Measurements from ENCODE around the gene NPTXR.
"Not testable (repeated sequence)": the region's sequence is repeated elsewhere in the genome, so short reads cannot be mapped to it uniquely, and the experiment has no call there.

NPTXR gene

GRCh38 chr22:38868886-38869381, 25.1 kb upstream of the NPTXR start:
- DNase-seq = peak in 45 of 56 donors; percentile 15 to 88 (median 56)

GRCh38 chr22:38868286-38868721, 24.5 kb upstream of the NPTXR start:
- DNase-seq = no peak

- DNase-seq = no peak
Observed at GRCh38 chr22:38867471-38868285, 23.9 kb upstream of the NPTXR start.

GRCh38 chr22:38867124-38867455, 23.3 kb upstream of the NPTXR start:
- DNase-seq = no peak

- DNase-seq = no peak
Observed at GRCh38 chr22:38866399-38867123, 22.7 kb upstream of the NPTXR start.

- no peak for DNase-seq
Observed at GRCh38 chr22:38866024-38866398, 22.2 kb upstream of the NPTXR start.

- no peak for DNase-seq
Observed at GRCh38 chr22:38865201-38866023, 21.6 kb upstream of the NPTXR start.

GRCh38 chr22:38864361-38865191, 20.7 kb upstream of the NPTXR start:
- peak in 1 of 56 donors; percentile 31 for DNase-seq

GRCh38 chr22:38863531-38864131, 19.8 kb upstream of the NPTXR start:
- no peak for DNase-seq

- peak in 20 of 56 donors; percentile 18 to 70 (median 34) for DNase-seq
Observed at GRCh38 chr22:38862375-38863329, 18.8 kb upstream of the NPTXR start.

GRCh38 chr22:38861927-38862326, 18.1 kb upstream of the NPTXR start:
- DNase-seq = no peak

GRCh38 chr22:38861170-38861876, 17.5 kb upstream of the NPTXR start:
- DNase-seq = no peak

- DNase-seq = peak in 1 of 56 donors; percentile 18
Observed at GRCh38 chr22:38860283-38861169, 16.7 kb upstream of the NPTXR start.

- no peak for DNase-seq
Observed at GRCh38 chr22:38859581-38860282, 15.9 kb upstream of the NPTXR start.

- DNase-seq = no peak
Observed at GRCh38 chr22:38858492-38858891, 14.7 kb upstream of the NPTXR start.

- DNase-seq = not testable (repeated sequence)
Observed at GRCh38 chr22:38854476-38854875, 10.6 kb upstream of the NPTXR start.

GRCh38 chr22:38853883-38854282, 10.1 kb upstream of the NPTXR start:
- DNase-seq = not testable (repeated sequence)
